ENCODE results near the gene MAPKAPK2.
A peak's percentile ranks its signal among the peaks of the same experiment; 100 is the strongest.

MAPKAPK2 gene

GRCh38 chr1:206705726-206706297, 21.1 kb downstream of the MAPKAPK2 start:
- H3K4me1 ChIP-seq (ENCODE audit: control insufficient read depth in 1 of 2, insufficient read depth in 2 of 2, low read length in 2 of 2): peaks cover 44 to 80% of the 10 kb centered on the region in 2 donors
- H3K9me3 ChIP-seq (ENCODE audit: control insufficient read depth in 1 of 2, low read length in 2 of 2): no peaks in the 10 kb centered on the region
- H3K27ac ChIP-seq (ENCODE audit: low read length): peak overlapping the region; percentile 83
- peak overlapping the region; percentile 15 to 26 for H3K4me3 ChIP-seq (ENCODE audit: low read depth in 1 of 2, low read length in 2 of 2)
- H3K36me3 ChIP-seq (ENCODE audit: control insufficient read depth in 1 of 2, insufficient read depth in 2 of 2, low read length in 2 of 2): no peaks in the 10 kb centered on the region
- no peaks in the 10 kb centered on the region for H3K27me3 ChIP-seq (ENCODE audit: low read depth, low read length)

GRCh38 chr1:206706298-206706791, 21.6 kb downstream of the MAPKAPK2 start:
- H3K4me1 ChIP-seq (ENCODE audit: control insufficient read depth in 1 of 2, insufficient read depth in 2 of 2, low read length in 2 of 2): peaks cover 41 to 74% of the 10 kb centered on the region in 2 donors
- peak overlapping the region in 1 of 2 donors; percentile 4 for H3K4me3 ChIP-seq (ENCODE audit: low read depth in 1 of 2, low read length in 2 of 2)
- H3K36me3 ChIP-seq (ENCODE audit: control insufficient read depth in 1 of 2, insufficient read depth in 2 of 2, low read length in 2 of 2): no peaks in the 10 kb centered on the region

GRCh38 chr1:206706806-206707366, 22.2 kb downstream of the MAPKAPK2 start:
- H3K9me3 ChIP-seq (ENCODE audit: control insufficient read depth in 1 of 2, low read length in 2 of 2): no peaks in the 10 kb centered on the region
- no peaks in the 10 kb centered on the region for H3K36me3 ChIP-seq (ENCODE audit: control insufficient read depth in 1 of 2, insufficient read depth in 2 of 2, low read length in 2 of 2)
- no peak overlapping the region for H3K4me3 ChIP-seq (ENCODE audit: low read depth in 1 of 2, low read length in 2 of 2)
- H3K4me1 ChIP-seq (ENCODE audit: control insufficient read depth in 1 of 2, insufficient read depth in 2 of 2, low read length in 2 of 2): peaks cover 41 to 74% of the 10 kb centered on the region in 2 donors
- no peaks in the 10 kb centered on the region for H3K27me3 ChIP-seq (ENCODE audit: low read depth, low read length)
- H3K27ac ChIP-seq (ENCODE audit: low read length): peak overlapping the region; percentile 50

More at GRCh38 chr1:206706298-206706791, 21.6 kb downstream of the MAPKAPK2 start:
- Histone ChIP-seq H3K9me3 (ENCODE audit: control insufficient read depth in 1 of 2, low read length in 2 of 2) (no peaks in the 10 kb centered on the region), H3K27me3 (ENCODE audit: low read depth, low read length) (no peaks in the 10 kb centered on the region), H3K27ac (ENCODE audit: low read length) (peak overlapping the region; percentile 48)

- Histone ChIP-seq H3K36me3 (ENCODE audit: control insufficient read depth in 1 of 2, insufficient read depth in 2 of 2, low read length in 2 of 2) (no peaks in the 10 kb centered on the region), H3K27me3 (ENCODE audit: low read depth, low read length) (no peaks in the 10 kb centered on the region), H3K4me1 (ENCODE audit: control insufficient read depth in 1 of 2, insufficient read depth in 2 of 2, low read length in 2 of 2) (peaks cover 36 to 70% of the 10 kb centered on the region in 2 donors), H3K9me3 (ENCODE audit: control insufficient read depth in 1 of 2, low read length in 2 of 2) (no peaks in the 10 kb centered on the region), H3K4me3 (ENCODE audit: low read depth in 1 of 2, low read length in 2 of 2) (no peak overlapping the region), H3K27ac (ENCODE audit: low read length) (no peak overlapping the region)
Measured at GRCh38 chr1:206708058-206708457, 23.4 kb downstream of the MAPKAPK2 start.

- Histone ChIP-seq H3K27ac (ENCODE audit: low read length) (no peak overlapping the region), H3K36me3 (ENCODE audit: control insufficient read depth in 1 of 2, insufficient read depth in 2 of 2, low read length in 2 of 2) (no peaks in the 10 kb centered on the region), H3K4me1 (ENCODE audit: control insufficient read depth in 1 of 2, insufficient read depth in 2 of 2, low read length in 2 of 2) (peaks cover 42 to 72% of the 10 kb centered on the region in 2 donors), H3K27me3 (ENCODE audit: low read depth, low read length) (no peaks in the 10 kb centered on the region), H3K4me3 (ENCODE audit: low read depth in 1 of 2, low read length in 2 of 2) (no peak overlapping the region), H3K9me3 (ENCODE audit: control insufficient read depth in 1 of 2, low read length in 2 of 2) (no peaks in the 10 kb centered on the region)
Measured at GRCh38 chr1:206708882-206709281, 24.2 kb downstream of the MAPKAPK2 start.

- Histone ChIP-seq H3K4me3 (ENCODE audit: low read depth in 1 of 2, low read length in 2 of 2) (no peak overlapping the region), H3K9me3 (ENCODE audit: control insufficient read depth in 1 of 2, low read length in 2 of 2) (no peaks in the 10 kb centered on the region), H3K36me3 (ENCODE audit: control insufficient read depth in 1 of 2, insufficient read depth in 2 of 2, low read length in 2 of 2) (no peaks in the 10 kb centered on the region), H3K4me1 (ENCODE audit: control insufficient read depth in 1 of 2, insufficient read depth in 2 of 2, low read length in 2 of 2) (peaks cover 46 to 76% of the 10 kb centered on the region in 2 donors), H3K27ac (ENCODE audit: low read length) (no peak overlapping the region), H3K27me3 (ENCODE audit: low read depth, low read length) (no peaks in the 10 kb centered on the region)
Measured at GRCh38 chr1:206709322-206709721, 24.6 kb downstream of the MAPKAPK2 start.

GRCh38 chr1:206709772-206710459, 25.2 kb downstream of the MAPKAPK2 start:
- Histone ChIP-seq H3K4me1 (ENCODE audit: control insufficient read depth in 1 of 2, insufficient read depth in 2 of 2, low read length in 2 of 2) (peaks cover 49 to 75% of the 10 kb centered on the region in 2 donors), H3K9me3 (ENCODE audit: control insufficient read depth in 1 of 2, low read length in 2 of 2) (no peaks in the 10 kb centered on the region), H3K27ac (ENCODE audit: low read length) (no peak overlapping the region), H3K36me3 (ENCODE audit: control insufficient read depth in 1 of 2, insufficient read depth in 2 of 2, low read length in 2 of 2) (no peaks in the 10 kb centered on the region), H3K27me3 (ENCODE audit: low read depth, low read length) (no peaks in the 10 kb centered on the region), H3K4me3 (ENCODE audit: low read depth in 1 of 2, low read length in 2 of 2) (no peak overlapping the region)

GRCh38 chr1:206710460-206710823, 25.7 kb downstream of the MAPKAPK2 start:
- Histone ChIP-seq H3K27ac (ENCODE audit: low read length) (no peak overlapping the region), H3K4me1 (ENCODE audit: control insufficient read depth in 1 of 2, insufficient read depth in 2 of 2, low read length in 2 of 2) (peaks cover 49 to 75% of the 10 kb centered on the region in 2 donors)

GRCh38 chr1:206713070-206713469, 28.4 kb downstream of the MAPKAPK2 start:
- no peak overlapping the region for H3K27ac ChIP-seq (ENCODE audit: low read length)
- H3K4me3 ChIP-seq (ENCODE audit: low read depth in 1 of 2, low read length in 2 of 2): no peak overlapping the region
- no peaks in the 10 kb centered on the region for H3K36me3 ChIP-seq (ENCODE audit: control insufficient read depth in 1 of 2, insufficient read depth in 2 of 2, low read length in 2 of 2)
- peaks cover 28 to 65% of the 10 kb centered on the region in 2 donors for H3K4me1 ChIP-seq (ENCODE audit: control insufficient read depth in 1 of 2, insufficient read depth in 2 of 2, low read length in 2 of 2)
- no peaks in the 10 kb centered on the region for H3K9me3 ChIP-seq (ENCODE audit: control insufficient read depth in 1 of 2, low read length in 2 of 2)
- no peaks in the 10 kb centered on the region for H3K27me3 ChIP-seq (ENCODE audit: low read depth, low read length)

More at GRCh38 chr1:206710460-206710823, 25.7 kb downstream of the MAPKAPK2 start:
- Histone ChIP-seq H3K27me3 (ENCODE audit: low read depth, low read length) (no peaks in the 10 kb centered on the region), H3K4me3 (ENCODE audit: low read depth in 1 of 2, low read length in 2 of 2) (no peak overlapping the region), H3K9me3 (ENCODE audit: control insufficient read depth in 1 of 2, low read length in 2 of 2) (no peaks in the 10 kb centered on the region), H3K36me3 (ENCODE audit: control insufficient read depth in 1 of 2, insufficient read depth in 2 of 2, low read length in 2 of 2) (no peaks in the 10 kb centered on the region)

GRCh38 chr1:206713910-206714312, 29.2 kb downstream of the MAPKAPK2 start:
- peak overlapping the region; percentile 70 for H3K27ac ChIP-seq (ENCODE audit: low read length)
- peak overlapping the region in 1 of 2 donors; percentile 23 for H3K4me3 ChIP-seq (ENCODE audit: low read depth in 1 of 2, low read length in 2 of 2)
- H3K4me1 ChIP-seq (ENCODE audit: control insufficient read depth in 1 of 2, insufficient read depth in 2 of 2, low read length in 2 of 2): peaks cover 20 to 57% of the 10 kb centered on the region in 2 donors

GRCh38 chr1:206714331-206715058, 29.8 kb downstream of the MAPKAPK2 start:
- no peaks in the 10 kb centered on the region for H3K9me3 ChIP-seq (ENCODE audit: control insufficient read depth in 1 of 2, low read length in 2 of 2)
- peaks cover 20 to 56% of the 10 kb centered on the region in 2 donors for H3K4me1 ChIP-seq (ENCODE audit: control insufficient read depth in 1 of 2, insufficient read depth in 2 of 2, low read length in 2 of 2)
- peak overlapping the region; percentile 70 for H3K27ac ChIP-seq (ENCODE audit: low read length)
- H3K27me3 ChIP-seq (ENCODE audit: low read depth, low read length): no peaks in the 10 kb centered on the region
- no peaks in the 10 kb centered on the region for H3K36me3 ChIP-seq (ENCODE audit: control insufficient read depth in 1 of 2, insufficient read depth in 2 of 2, low read length in 2 of 2)
- peak overlapping the region; percentile 4 to 23 for H3K4me3 ChIP-seq (ENCODE audit: low read depth in 1 of 2, low read length in 2 of 2)

More at GRCh38 chr1:206713910-206714312, 29.2 kb downstream of the MAPKAPK2 start:
- no peaks in the 10 kb centered on the region for H3K9me3 ChIP-seq (ENCODE audit: control insufficient read depth in 1 of 2, low read length in 2 of 2)
- H3K36me3 ChIP-seq (ENCODE audit: control insufficient read depth in 1 of 2, insufficient read depth in 2 of 2, low read length in 2 of 2): no peaks in the 10 kb centered on the region
- H3K27me3 ChIP-seq (ENCODE audit: low read depth, low read length): no peaks in the 10 kb centered on the region

All from muscle layer of duodenum (tissue), 2 donors.